Subcutaneous abdominal adipose tissue (tissue), 5 donors: Measurements from ENCODE around the gene GART.
"Not testable (repeated sequence)": the region's sequence is repeated elsewhere in the genome, so short reads cannot be mapped to it uniquely, and the experiment has no call there.

Source experiments
- H3K27ac ChIP-seq: one replicate; pipeline ENCODE4 v1.7.0; 2013; ENCODE audit warnings: low read depth, mild to moderate bottlenecking, inconsistent platforms, low read length, moderate library complexity
- H3K27me3 ChIP-seq, 5 donors: one replicate each; pipeline ENCODE4 v1.7.0; 2013; ENCODE audit warnings: low read length in 5 of 5, inconsistent platforms in 1 of 5; ENCODE audit not compliant: control insufficient read depth in 5 of 5, insufficient read depth in 4 of 5
- H3K36me3 ChIP-seq, 5 donors: one replicate each; pipeline ENCODE4 v1.7.0; 2013; ENCODE audit warnings: low read length in 5 of 5; ENCODE audit not compliant: control insufficient read depth in 5 of 5, insufficient read depth in 5 of 5
- H3K4me1 ChIP-seq, 5 donors: one replicate each; pipeline ENCODE4 v1.7.0; 2013; ENCODE audit warnings: low read length in 5 of 5, mild to moderate bottlenecking in 3 of 5, moderate library complexity in 1 of 5; ENCODE audit not compliant: control insufficient read depth in 5 of 5, insufficient read depth in 5 of 5
- H3K4me3 ChIP-seq, 5 donors: one replicate each; pipeline ENCODE4 v1.7.0; 2013; ENCODE audit warnings: low read length in 5 of 5, low read depth in 1 of 5
- H3K9ac ChIP-seq, 5 donors: one replicate each; pipeline ENCODE4 v1.7.0; 2013; ENCODE audit warnings: low read length in 5 of 5, mild to moderate bottlenecking in 4 of 5, moderate library complexity in 3 of 5
- H3K9me3 ChIP-seq, 5 donors: one replicate each; pipeline ENCODE4 v1.7.0; 2013; ENCODE audit warnings: low read length in 5 of 5; ENCODE audit not compliant: control insufficient read depth in 5 of 5
- donor health status: healthy.
- donor health status: healthy.
- donor health status: healthy.
- donor health status: healthy.
- donor health status: healthy.

GART gene

GRCh38 chr21:33522297-33522952, 19.5 kb downstream of the GART start:
- Histone ChIP-seq H3K27ac (no peak overlapping the region), H3K9ac (no peak overlapping the region), H3K27me3 (no peaks in the 10 kb centered on the region), H3K36me3 (peaks cover 19 to 54% (median 35%) of the 10 kb centered on the region in 5 donors), H3K4me3 (no peak overlapping the region), H3K4me1 (peaks cover 0 to 10% (median 0%) of the 10 kb centered on the region in 5 donors), H3K9me3 (no peaks in the 10 kb centered on the region)

- peaks cover 30 to 61% (median 36%) of the 10 kb centered on the region in 5 donors for H3K36me3 ChIP-seq
- H3K9me3 ChIP-seq, result no peaks in the 10 kb centered on the region
- H3K27ac ChIP-seq, result no peak overlapping the region
- peaks cover 0 to 16% (median 4%) of the 10 kb centered on the region in 5 donors for H3K4me1 ChIP-seq
- no peaks in the 10 kb centered on the region for H3K27me3 ChIP-seq
- no peak overlapping the region for H3K4me3 ChIP-seq
- no peak overlapping the region for H3K9ac ChIP-seq
Observed at GRCh38 chr21:33518899-33519298, 23.0 kb downstream of the GART start.

DNA sequence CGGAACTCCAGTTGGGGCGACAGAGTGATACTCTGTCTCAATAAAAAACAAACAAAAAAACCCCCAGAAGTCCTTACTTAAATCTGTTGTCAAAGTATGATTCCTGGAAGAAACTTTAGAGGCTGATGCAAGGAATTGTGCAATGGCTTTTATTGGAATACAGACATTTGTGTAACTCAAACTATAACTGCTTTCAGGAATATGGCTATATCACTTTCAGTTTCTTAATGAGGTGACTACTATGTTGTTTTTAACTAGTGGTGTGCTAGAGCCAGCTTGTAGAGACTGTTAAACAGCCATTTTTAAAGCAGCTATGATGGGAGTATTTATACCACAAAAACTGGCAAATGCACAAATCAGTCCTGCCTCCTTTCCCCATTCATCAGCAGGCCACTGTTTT, 27.7 kb downstream of the GART start:
- peak overlapping the region; percentile 50 for H3K27ac ChIP-seq
- H3K4me1 ChIP-seq, result peaks cover 0 to 8% (median 4%) of the 10 kb centered on the region in 5 donors
- no peaks in the 10 kb centered on the region for H3K27me3 ChIP-seq
- H3K36me3 ChIP-seq, result peaks cover 22 to 81% (median 57%) of the 10 kb centered on the region in 5 donors
- no peaks in the 10 kb centered on the region for H3K9me3 ChIP-seq
- H3K4me3 ChIP-seq, result no peak overlapping the region
- peak overlapping the region in 1 of 5 donors; percentile 70 for H3K9ac ChIP-seq

DNA sequence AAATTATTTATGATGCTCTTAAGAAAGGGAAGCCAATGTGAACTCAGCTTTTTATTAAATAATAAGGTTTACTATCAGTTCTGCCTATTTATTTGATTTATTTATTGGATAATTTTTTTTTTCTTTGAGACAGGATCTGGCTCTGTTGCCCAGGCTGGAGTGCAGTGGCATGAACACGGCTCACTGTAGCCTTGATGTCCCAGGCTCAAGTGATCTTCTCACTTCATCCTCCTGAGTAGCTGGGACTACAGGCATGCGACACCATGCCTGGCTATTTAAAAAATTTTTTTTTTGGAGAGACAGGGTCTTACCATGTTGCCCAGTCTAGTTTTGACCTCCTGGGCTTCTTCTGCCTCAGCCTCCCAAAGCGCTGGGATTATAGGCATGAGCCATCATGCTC, 29.4 kb downstream of the GART start:
- Histone ChIP-seq H3K27me3 (no peaks in the 10 kb centered on the region), H3K4me3 (no peak overlapping the region), H3K36me3 (peaks cover 16 to 79% (median 56%) of the 10 kb centered on the region in 5 donors), H3K9me3 (no peaks in the 10 kb centered on the region), H3K4me1 (peaks cover 0 to 8% (median 4%) of the 10 kb centered on the region in 5 donors), H3K9ac (no peak overlapping the region), H3K27ac (no peak overlapping the region)

DNA sequence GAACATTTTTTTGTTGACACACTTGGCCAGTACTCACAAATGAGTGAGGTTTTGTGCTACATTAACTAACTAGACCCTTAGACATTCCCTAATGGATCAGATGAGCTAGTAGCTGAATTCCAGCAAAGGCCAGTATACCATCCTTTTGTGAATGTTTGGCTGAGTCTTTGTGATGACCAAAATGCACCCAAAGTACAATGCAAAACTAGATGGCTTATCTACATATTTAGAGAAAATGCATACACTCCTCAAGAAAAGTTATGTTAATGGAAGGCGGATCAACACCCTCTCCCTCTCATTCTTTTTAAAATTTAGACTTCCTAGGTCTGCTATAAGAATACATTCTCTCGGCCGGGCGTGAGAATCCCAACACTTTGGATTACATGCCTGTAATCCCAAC, 30.3 kb downstream of the GART start:
- Histone ChIP-seq H3K27me3 (no peaks in the 10 kb centered on the region), H3K27ac (no peak overlapping the region), H3K9me3 (no peaks in the 10 kb centered on the region), H3K4me3 (no peak overlapping the region), H3K36me3 (peaks cover 12 to 72% (median 48%) of the 10 kb centered on the region in 5 donors), H3K4me1 (peaks cover 0 to 8% (median 4%) of the 10 kb centered on the region in 5 donors), H3K9ac (no peak overlapping the region)

- H3K36me3 ChIP-seq, result peaks cover 7 to 67% (median 42%) of the 10 kb centered on the region in 5 donors
- H3K27ac ChIP-seq, result no peak overlapping the region
Observed at GRCh38 chr21:33510826-33511225, 31.1 kb downstream of the GART start.

DNA sequence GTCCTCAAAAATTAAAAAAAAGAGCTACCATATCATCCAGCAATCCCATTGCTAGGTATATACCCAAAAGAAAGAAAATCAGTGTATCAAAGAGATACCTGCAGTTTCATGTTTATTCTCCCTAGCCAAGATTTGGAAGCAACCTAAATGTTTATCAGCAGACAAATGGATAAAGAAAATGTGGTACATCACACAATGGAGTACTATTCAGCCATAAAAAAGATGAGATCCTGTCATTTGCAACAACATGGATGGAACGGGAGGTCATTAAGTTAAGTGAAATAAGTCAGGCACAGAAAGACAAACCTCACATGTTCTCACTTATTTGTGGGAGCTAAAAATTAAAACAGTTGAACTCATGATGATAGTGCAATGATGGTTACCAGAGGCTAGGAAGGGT, 34.9 kb downstream of the GART start:
- H3K27me3 ChIP-seq, H3K9ac ChIP-seq, H3K4me1 ChIP-seq, H3K4me3 ChIP-seq, H3K27ac ChIP-seq, H3K9me3 ChIP-seq: not testable (repeated sequence)
- H3K36me3 ChIP-seq, result peaks cover 16 to 62% (median 35%) of the 10 kb centered on the region in 5 donors

More at GRCh38 chr21:33510826-33511225, 31.1 kb downstream of the GART start:
- H3K9ac ChIP-seq, result no peak overlapping the region
- peaks cover 0 to 8% (median 4%) of the 10 kb centered on the region in 5 donors for H3K4me1 ChIP-seq
- H3K9me3 ChIP-seq, result no peaks in the 10 kb centered on the region
- no peaks in the 10 kb centered on the region for H3K27me3 ChIP-seq
- H3K4me3 ChIP-seq, result no peak overlapping the region

- H3K4me3 ChIP-seq, result no peak overlapping the region
- no peak overlapping the region for H3K27ac ChIP-seq
- no peaks in the 10 kb centered on the region for H3K27me3 ChIP-seq
- no peak overlapping the region for H3K9ac ChIP-seq
- no peaks in the 10 kb centered on the region for H3K9me3 ChIP-seq
- peaks cover 16 to 51% (median 25%) of the 10 kb centered on the region in 5 donors for H3K36me3 ChIP-seq
- H3K4me1 ChIP-seq, result peaks cover 0 to 7% (median 2%) of the 10 kb centered on the region in 5 donors
Observed at GRCh38 chr21:33505833-33506232, 36.1 kb downstream of the GART start.

GRCh38 chr21:33496345-33496744, 45.6 kb downstream of the GART start:
- Histone ChIP-seq H3K27me3 (no peaks in the 10 kb centered on the region), H3K36me3 (no peaks in the 10 kb centered on the region)

DNA sequence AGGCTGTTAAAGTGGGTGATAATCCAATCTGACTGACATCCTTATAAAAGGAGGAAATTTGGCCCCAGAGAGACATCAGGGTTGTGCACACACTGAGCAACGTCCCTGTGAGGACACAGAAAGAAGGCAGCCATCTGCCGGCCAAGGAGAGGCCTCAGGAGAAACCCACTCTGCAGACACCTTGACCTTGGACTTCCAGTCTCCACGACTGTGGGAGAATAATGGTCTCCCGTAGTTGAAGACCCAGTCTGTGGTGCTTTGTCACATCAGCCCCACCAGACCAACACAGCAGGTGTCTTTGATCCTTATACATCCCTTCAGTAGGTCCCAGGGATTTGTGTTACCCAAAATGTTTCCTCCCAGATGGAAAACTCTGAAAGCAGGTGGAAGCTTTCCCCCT, 46.2 kb downstream of the GART start:
- H3K4me3 ChIP-seq, result no peak overlapping the region
- H3K27ac ChIP-seq, result no peak overlapping the region
- no peaks in the 10 kb centered on the region for H3K9me3 ChIP-seq
- no peak overlapping the region for H3K9ac ChIP-seq
- no peaks in the 10 kb centered on the region for H3K27me3 ChIP-seq
- H3K36me3 ChIP-seq, result no peaks in the 10 kb centered on the region
- H3K4me1 ChIP-seq, result peaks cover 0 to 13% (median 11%) of the 10 kb centered on the region in 5 donors

More at GRCh38 chr21:33496345-33496744, 45.6 kb downstream of the GART start:
- H3K4me3 ChIP-seq, result no peak overlapping the region
- H3K9me3 ChIP-seq, result no peaks in the 10 kb centered on the region
- H3K9ac ChIP-seq, result no peak overlapping the region
- peaks cover 0 to 8% (median 6%) of the 10 kb centered on the region in 5 donors for H3K4me1 ChIP-seq
- no peak overlapping the region for H3K27ac ChIP-seq
